WERI-Rb-1 (cell line): ENCODE results near the gene SNAP47.

Experiments used
- DNase-seq: peaks from one replicate; pipeline ENCODE4 v3.0.0-alpha.2; 2020
- H3K27ac ChIP-seq: fragments of 250-450 bp; sonication (Bioruptor Pico); 2 replicates; pipeline ENCODE4 v1.5.1; 2020; ENCODE audit warnings: mild to moderate bottlenecking, moderate library complexity
- H3K27me3 ChIP-seq: fragments of 250-450 bp; sonication (Bioruptor Pico); 2 replicates; pipeline ENCODE4 v1.5.1; 2021; ENCODE audit warnings: mild to moderate bottlenecking, low read depth, moderate library complexity; ENCODE audit not compliant: insufficient read depth, severe bottlenecking
- H3K36me3 ChIP-seq: fragments of 250-450 bp; sonication (Bioruptor Pico); 2 replicates; pipeline ENCODE4 v1.5.1; 2020; ENCODE audit warnings: mild to moderate bottlenecking, moderate library complexity
- H3K4me3 ChIP-seq: 2 replicates; pipeline ENCODE4 v1.5.1; 2011; ENCODE audit warnings: low read depth, mild to moderate bottlenecking, control low read depth, low read length
- H3K9me3 ChIP-seq: fragments of 250-450 bp; sonication (Bioruptor Pico); 2 replicates; pipeline ENCODE4 v1.5.1; 2021; ENCODE audit warnings: mild to moderate bottlenecking, moderate library complexity; ENCODE audit not compliant: severe bottlenecking
- TF ChIP-seq, protein P1 (sequence below): IDR thresholded peaks from 2 replicates; pipeline ENCODE4 v1.5.1; 2011; ENCODE audit warnings: low read depth, mild to moderate bottlenecking, control low read depth, inconsistent platforms, low read length

Gene SNAP47

DNA sequence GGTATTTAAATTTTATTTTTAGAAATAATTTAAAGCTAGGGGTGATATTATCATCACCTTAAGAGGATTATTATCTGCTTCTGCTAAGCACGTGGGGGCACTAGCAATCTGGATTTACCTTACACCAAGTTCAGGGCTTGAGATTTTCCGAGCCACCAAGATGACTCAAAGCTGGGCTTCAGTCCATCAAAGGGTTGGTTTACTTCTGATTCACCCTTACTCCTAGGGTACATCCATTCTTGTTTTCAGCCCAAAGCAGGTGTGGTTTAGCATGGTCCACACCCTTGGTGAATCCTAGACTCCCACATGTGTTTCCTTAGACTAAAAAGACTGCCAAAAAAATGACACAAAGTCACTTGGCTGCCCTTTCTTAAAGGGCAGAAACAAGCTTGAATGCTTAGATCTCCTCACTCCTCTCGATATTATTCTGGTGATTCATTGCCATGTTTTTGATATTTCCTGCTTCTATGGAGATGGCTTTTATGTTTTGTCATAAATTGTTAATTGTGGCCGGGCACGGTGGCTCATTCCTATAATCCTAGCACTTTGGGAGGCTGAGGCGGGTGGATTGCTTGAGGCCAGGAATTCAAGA lies 70.5 kb downstream of the SNAP47 start:
- Histone ChIP-seq H3K4me3 (no peak overlapping the region), H3K27ac (no peak overlapping the region), H3K27me3 (no peaks in the 10 kb centered on the region), H3K9me3 (no peaks in the 10 kb centered on the region), H3K36me3 (no peaks in the 10 kb centered on the region)
- TF ChIP-seq, protein P1, sequence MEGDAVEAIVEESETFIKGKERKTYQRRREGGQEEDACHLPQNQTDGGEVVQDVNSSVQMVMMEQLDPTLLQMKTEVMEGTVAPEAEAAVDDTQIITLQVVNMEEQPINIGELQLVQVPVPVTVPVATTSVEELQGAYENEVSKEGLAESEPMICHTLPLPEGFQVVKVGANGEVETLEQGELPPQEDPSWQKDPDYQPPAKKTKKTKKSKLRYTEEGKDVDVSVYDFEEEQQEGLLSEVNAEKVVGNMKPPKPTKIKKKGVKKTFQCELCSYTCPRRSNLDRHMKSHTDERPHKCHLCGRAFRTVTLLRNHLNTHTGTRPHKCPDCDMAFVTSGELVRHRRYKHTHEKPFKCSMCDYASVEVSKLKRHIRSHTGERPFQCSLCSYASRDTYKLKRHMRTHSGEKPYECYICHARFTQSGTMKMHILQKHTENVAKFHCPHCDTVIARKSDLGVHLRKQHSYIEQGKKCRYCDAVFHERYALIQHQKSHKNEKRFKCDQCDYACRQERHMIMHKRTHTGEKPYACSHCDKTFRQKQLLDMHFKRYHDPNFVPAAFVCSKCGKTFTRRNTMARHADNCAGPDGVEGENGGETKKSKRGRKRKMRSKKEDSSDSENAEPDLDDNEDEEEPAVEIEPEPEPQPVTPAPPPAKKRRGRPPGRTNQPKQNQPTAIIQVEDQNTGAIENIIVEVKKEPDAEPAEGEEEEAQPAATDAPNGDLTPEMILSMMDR, result no peak
- DNase-seq, result no peak

GRCh38 chr1:227808566-227808965 lies 73.3 kb downstream of the SNAP47 start:
- H3K9me3 ChIP-seq, result no peaks in the 10 kb centered on the region
- no peak for DNase-seq
- TF ChIP-seq, protein P1, result no peak
- no peaks in the 10 kb centered on the region for H3K27me3 ChIP-seq
- H3K36me3 ChIP-seq, result no peaks in the 10 kb centered on the region
- H3K27ac ChIP-seq, result no peak overlapping the region
- no peak overlapping the region for H3K4me3 ChIP-seq

- no peak overlapping the region for H3K27ac ChIP-seq
- H3K9me3 ChIP-seq, result no peaks in the 10 kb centered on the region
- DNase-seq, result no peak
- H3K4me3 ChIP-seq, result no peak overlapping the region
- no peaks in the 10 kb centered on the region for H3K36me3 ChIP-seq
- TF ChIP-seq, protein P1, result no peak
- no peaks in the 10 kb centered on the region for H3K27me3 ChIP-seq
Measured at GRCh38 chr1:227809026-227809425, 73.8 kb downstream of the SNAP47 start.

GRCh38 chr1:227813962-227814361 lies 78.7 kb downstream of the SNAP47 start:
- Histone ChIP-seq H3K27ac (no peak overlapping the region), H3K36me3 (no peaks in the 10 kb centered on the region), H3K9me3 (no peaks in the 10 kb centered on the region), H3K4me3 (no peak overlapping the region), H3K27me3 (no peaks in the 10 kb centered on the region)
- TF ChIP-seq, protein P1, result no peak
- no peak for DNase-seq

- H3K27me3 ChIP-seq, result no peaks in the 10 kb centered on the region
- no peaks in the 10 kb centered on the region for H3K9me3 ChIP-seq
- TF ChIP-seq, protein P1, result no peak
- no peak for DNase-seq
- H3K4me3 ChIP-seq, result no peak within 1 kb of the TSS
- H3K36me3 ChIP-seq, result no peaks in the 10 kb centered on the region
- H3K27ac ChIP-seq, result no peak within 1 kb of the TSS
Measured at GRCh38 chr1:227815468-227816409, 80.5 kb downstream of the SNAP47 start, which contains the start of gene PRSS38. Gene PRSS38, plus strand, starts transcription at chr1:227815675. Its CDS starts 42 bp downstream, at chr1:227815717.
